H1 (cell line): ENCODE data around the gene MXI1. TPM values are rescaled to one million over a fixed set of nuclear protein-coding genes. Genes with fewer than 3 reads are reported as not detected.

Experiments
- CTCF ChIA-PET: fragments of 300-600 bp; sonication (Branson Sonifier 250); formaldehyde crosslinking; loops from one replicate; lab custom pipeline; 2021; ENCODE audit not compliant: partially characterized antibody; lab: Charles Lee
- POLR2A ChIA-PET: fragments of 300-600 bp; sonication (Branson Sonifier 250); formaldehyde crosslinking; loops from one replicate; lab custom pipeline; 2021; ENCODE audit warnings: inconsistent platforms; ENCODE audit not compliant: partially characterized antibody; lab: Charles Lee
- DNase-seq, 2 experiments: peaks; one replicate each; pipeline versions ENCODE4 v3.0.0 to v3.0.0-alpha.2; 2010 to 2022; ENCODE audit warnings: low spot score in 2 of 2, low read depth in 1 of 2, mixed read lengths in 1 of 2
- FAIRE-seq: peaks from 2 replicates; lab custom pipeline; 2011; peaks lifted over from hg19 to GRCh38; lab: Jason Lieb, UNC
- H2AFZ ChIP-seq: 2 replicates; pipeline ENCODE4 v1.8.1; 2012; ENCODE audit warnings: low read length, inconsistent platforms
- H2AK5ac ChIP-seq: 2 replicates; pipeline ENCODE4 v1.6.1; 2013; ENCODE audit warnings: low read depth, low read length
- H2BK120ac ChIP-seq: replicated peaks from 2 replicates; pipeline ENCODE3; 2013; ENCODE audit warnings: low read depth, low read length, inconsistent platforms
- H2BK12ac ChIP-seq: 2 replicates; pipeline ENCODE4 v1.6.1; 2013; ENCODE audit warnings: low read depth, low read length
- H2BK15ac ChIP-seq: 2 replicates; pipeline ENCODE4 v1.6.1; 2013; ENCODE audit warnings: low read length
- H2BK20ac ChIP-seq: 2 replicates; pipeline ENCODE4 v1.6.1; 2013; ENCODE audit warnings: low read length
- H2BK5ac ChIP-seq: 2 replicates; pipeline ENCODE4 v1.6.1; 2013; ENCODE audit warnings: low read depth, low read length
- H3K14ac ChIP-seq: 2 replicates; pipeline ENCODE4 v1.6.1; 2013; ENCODE audit warnings: inconsistent platforms; ENCODE audit not compliant: insufficient read length
- H3K18ac ChIP-seq: 2 replicates; pipeline ENCODE4 v1.6.1; 2013; ENCODE audit warnings: low read length; ENCODE audit errors: extremely low read depth
- H3K23ac ChIP-seq: 2 replicates; pipeline ENCODE4 v1.6.1; 2013; ENCODE audit warnings: inconsistent platforms; ENCODE audit not compliant: insufficient read length
- H3K23me2 ChIP-seq: 2 replicates; pipeline ENCODE4 v1.6.1; 2013; ENCODE audit warnings: low read depth, low read length
- H3K27ac ChIP-seq: 2 replicates; pipeline ENCODE4 v1.6.1; 2011; ENCODE audit warnings: low read depth, low read length, inconsistent platforms
- H3K27me3 ChIP-seq, 4 experiments: replicated peaks in 1 of 4; 1 replicate in 1 of 4; 2 replicates in 3 of 4; pipeline versions ENCODE4 v1.6.1 to v1.8.1; 2011 to 2013; ENCODE audit warnings: low read length in 3 of 4, mild to moderate bottlenecking in 3 of 4, inconsistent platforms in 2 of 4, mixed read lengths in 2 of 4, moderate library complexity in 1 of 4; ENCODE audit not compliant: control insufficient read depth in 3 of 4, insufficient read depth in 3 of 4; ENCODE audit errors: extremely low read depth in 1 of 4
- H3K36me3 ChIP-seq, 4 experiments: 2 replicates each; pipeline versions ENCODE4 v1.6.1 to v1.8.1; 2011 to 2013; ENCODE audit warnings: mild to moderate bottlenecking in 4 of 4, low read length in 3 of 4, moderate library complexity in 2 of 4, control low read depth in 1 of 4, inconsistent platforms in 1 of 4; ENCODE audit not compliant: insufficient read depth in 4 of 4, control insufficient read depth in 2 of 4
- H3K4ac ChIP-seq: replicated peaks from 2 replicates; pipeline ENCODE3; 2013; ENCODE audit warnings: low read length, low read depth, mixed read lengths, inconsistent platforms; ENCODE audit not compliant: insufficient read length
- H3K4me1 ChIP-seq, 4 experiments: replicated peaks in 1 of 4; 1 replicate in 1 of 4; 2 replicates in 3 of 4; pipeline versions ENCODE4 v1.6.1 to v1.8.1; 2011 to 2013; ENCODE audit warnings: low read length in 3 of 4, inconsistent platforms in 2 of 4, mixed read lengths in 1 of 4; ENCODE audit not compliant: insufficient read depth in 4 of 4, control insufficient read depth in 3 of 4
- H3K4me2 ChIP-seq, 2 experiments: 2 replicates each; pipeline versions ENCODE4 v1.6.1 to v1.8.1; 2011 to 2013; ENCODE audit warnings: low read depth in 2 of 2, low read length in 2 of 2, control low read depth in 1 of 2, inconsistent platforms in 1 of 2, mild to moderate bottlenecking in 1 of 2; ENCODE audit not compliant: insufficient read depth in 1 of 2
- H3K4me3 ChIP-seq, 4 experiments: fragments of 200-600, 300-600 bp in 1 of 4; sonication (generic), shearing (Covaris generic), sonication (Bioruptor Twin) in 1 of 4; 2 replicates each; pipeline versions ENCODE4 v1.5.1 to v1.8.1; 2011 to 2016; ENCODE audit warnings: low read length in 4 of 4, low read depth in 3 of 4, control low read depth in 2 of 4, inconsistent platforms in 2 of 4, mild to moderate bottlenecking in 2 of 4, mixed read lengths in 1 of 4, moderate library complexity in 1 of 4; ENCODE audit not compliant: insufficient read depth in 2 of 4; ENCODE audit errors: extremely low read depth in 1 of 4
- H3K56ac ChIP-seq: replicated peaks from 2 replicates; pipeline ENCODE3; 2013; ENCODE audit warnings: low read depth, mild to moderate bottlenecking, mixed read lengths, low read length, inconsistent platforms; ENCODE audit not compliant: insufficient read length
- H3K79me1 ChIP-seq: 2 replicates; pipeline ENCODE4 v1.6.1; 2013; ENCODE audit warnings: low read depth, low read length, control low read depth
- H3K79me2 ChIP-seq, 2 experiments: 2 replicates each; pipeline versions ENCODE4 v1.6.1 to v1.8.1; 2012 to 2013; ENCODE audit warnings: low read length in 2 of 2, mild to moderate bottlenecking in 2 of 2, inconsistent platforms in 1 of 2; ENCODE audit not compliant: insufficient read depth in 2 of 2, control insufficient read depth in 1 of 2
- H3K9ac ChIP-seq, 4 experiments: replicated peaks in 1 of 4; 1 replicate in 1 of 4; 2 replicates in 3 of 4; pipeline versions ENCODE4 v1.6.1 to v1.8.1; 2011 to 2013; ENCODE audit warnings: low read depth in 3 of 4, low read length in 3 of 4, control low read depth in 2 of 4, mild to moderate bottlenecking in 2 of 4, moderate library complexity in 2 of 4, inconsistent platforms in 1 of 4; ENCODE audit errors: extremely low read depth in 1 of 4
- H3K9me3 ChIP-seq, 2 experiments: 2 replicates each; pipeline versions ENCODE4 v1.6.1 to v1.8.1; 2012 to 2013; ENCODE audit warnings: mild to moderate bottlenecking in 2 of 2, moderate library complexity in 2 of 2, control low read depth in 1 of 2, inconsistent platforms in 1 of 2, low read depth in 1 of 2, low read length in 1 of 2, mixed read lengths in 1 of 2; ENCODE audit not compliant: insufficient read depth in 2 of 2
- H4K20me1 ChIP-seq, 2 experiments: replicated peaks in 1 of 2; 2 replicates each; pipeline versions ENCODE3 to v1.8.1; 2011 to 2013; ENCODE audit warnings: inconsistent platforms in 2 of 2, low read length in 2 of 2, mild to moderate bottlenecking in 1 of 2; ENCODE audit not compliant: insufficient read depth in 2 of 2, control insufficient read depth in 1 of 2
- H4K5ac ChIP-seq: 2 replicates; pipeline ENCODE4 v1.6.1; 2013; ENCODE audit warnings: low read length, low read depth, mixed read lengths, inconsistent platforms; ENCODE audit not compliant: insufficient read length
- H4K8ac ChIP-seq: 2 replicates; pipeline ENCODE4 v1.8.0; 2013; ENCODE audit warnings: mild to moderate bottlenecking, moderate library complexity, low read length, inconsistent platforms; ENCODE audit not compliant: insufficient read depth; ENCODE audit errors: extremely low read depth
- H4K91ac ChIP-seq: replicated peaks from 2 replicates; pipeline ENCODE3; 2013; ENCODE audit warnings: low read length, mixed read lengths, inconsistent platforms; ENCODE audit not compliant: insufficient read length
- CBX5 ChIP-seq: fragments of 300-800, 300-1000 bp; sonication (generic); IDR thresholded peaks from 2 replicates; pipeline ENCODE4 v1.7.1; 2016; ENCODE audit warnings: antibody characterized with exemption, low read length, low read depth
- EGR1 ChIP-seq: IDR thresholded peaks from 2 replicates; pipeline ENCODE4 v1.6.1; 2011; ENCODE audit warnings: low read depth, low read length, borderline replicate concordance
- TAF1 ChIP-seq: IDR thresholded peaks from 2 replicates; pipeline ENCODE4 v1.6.1; 2011; ENCODE audit warnings: mild to moderate bottlenecking, low read depth, low read length
- WGBS, 2 experiments: shearing (Covaris generic) in 1 of 2; methylation state at CpG; one replicate each; pipeline versions ENCODE4 v1.1.6 to v1.1.7; 2013 to 2015; ENCODE audit warnings: low lambda C conversion rate in 2 of 2, mixed read lengths in 2 of 2, inconsistent platforms in 1 of 2, low coverage in 1 of 2, missing lambda C conversion rate in 1 of 2; ENCODE audit not compliant: insufficient replicate concordance in 2 of 2, insufficient coverage in 1 of 2, insufficient read length in 1 of 2; ENCODE audit errors: extremely low coverage in 1 of 2, missing lambda C conversion rate in 1 of 2; 5-methylcytosine and 5-hydroxymethylcytosine counted together
- polyA plus RNA-seq, 7 experiments: library from polyadenylated mRNA; depleted of rRNA in 3 of 7; stranded (reverse) in 5 of 7; unstranded in 2 of 7; fragments of >200 nt in 5 of 7; fragments of 200-250 nt in 2 of 7; gene quantifications; 1 replicate in 5 of 7; 2 replicates in 1 of 7; 4 replicates in 1 of 7; pipeline versions ENCODE4 v1.2.1 to v1.2.3, GENCODE V29; 2011 to 2013; ENCODE audit warnings: missing spikeins in 2 of 7, mixed read lengths in 2 of 7
- total RNA-seq: library from RNA; stranded (reverse); fragmentation: NEBNext Ultra II Directional; extraction: Animal tissue kit (Norgen Biotek cat#: 25700); gene quantifications from 2 replicates; pipeline ENCODE4 v1.2.1, GENCODE V29; 2021
- TF ChIP-seq, protein P1 (sequence below): IDR thresholded peaks from 2 replicates; pipeline ENCODE4 v1.6.1; 2011; ENCODE audit warnings: low read depth, mild to moderate bottlenecking, low read length; ENCODE audit not compliant: insufficient read depth

Gene MXI1
- total and polyA plus RNA-seq, 2 of the 8 experiments (the other 6 are each of a cell fraction or from before 2014, with no cell fraction given) = 5.7 to 8.8 TPM

- no peak overlapping the region for H2BK15ac ChIP-seq
- ChIA-PET POLR2A (interaction anchor here (1.2 kb wide), 1 partner anchor 12 kb away, joined by 3 read pairs; no protein-coding TSS in a partner anchor), CTCF (interaction anchor here (0.6 to 17.9 kb wide), 6 partner anchors 5 to 76 kb away, joined by 3 to 333 read pairs (median 20); partner anchors contain the start of gene MXI1)
- no peak overlapping the region for H2BK5ac ChIP-seq
- DNase-seq (no peak), FAIRE-seq (no peak)
- H3K4me2 ChIP-seq = no peak overlapping the region
- TF ChIP-seq TAF1 (no peak), CBX5 (no peak), EGR1 (no peak)
- TF ChIP-seq, protein P1, sequence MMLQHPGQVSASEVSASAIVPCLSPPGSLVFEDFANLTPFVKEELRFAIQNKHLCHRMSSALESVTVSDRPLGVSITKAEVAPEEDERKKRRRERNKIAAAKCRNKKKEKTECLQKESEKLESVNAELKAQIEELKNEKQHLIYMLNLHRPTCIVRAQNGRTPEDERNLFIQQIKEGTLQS = no peak
- no peak overlapping the region for H3K4ac ChIP-seq
- no peaks in the 10 kb centered on the region for H3K79me2 ChIP-seq
- H3K9me3 ChIP-seq = no peaks in the 10 kb centered on the region
- no peaks in the 10 kb centered on the region for H3K79me1 ChIP-seq
- H3K23me2 ChIP-seq = peaks cover 14% of the 10 kb centered on the region
- no peak overlapping the region for H2BK12ac ChIP-seq
- no peak overlapping the region for H3K14ac ChIP-seq
- no peak overlapping the region for H3K4me3 ChIP-seq
- no peak overlapping the region for H3K56ac ChIP-seq
- H3K18ac ChIP-seq = no peak overlapping the region
- no peak overlapping the region for H2BK20ac ChIP-seq
- H2AFZ ChIP-seq = no peak overlapping the region
- 77% methylated on average over 3 of the region's 3 CpGs; no CpG with 5 or more reads in 1 of the 2 experiments for WGBS, 2 experiments
- no peak overlapping the region for H4K91ac ChIP-seq
- H4K5ac ChIP-seq = no peak overlapping the region
- no peaks in the 10 kb centered on the region for H4K20me1 ChIP-seq
- no peak overlapping the region for H4K8ac ChIP-seq
- H3K9ac ChIP-seq = no peak overlapping the region
- H3K27me3 ChIP-seq = peaks cover 7 to 40% (median 28%) of the 10 kb centered on the region in 4 experiments
- no peak overlapping the region for H3K23ac ChIP-seq
- H3K4me1 ChIP-seq = peaks cover 2 to 5% (median 4%) of the 10 kb centered on the region in 4 experiments; a peak in 6 of 7 replicates
- no peak overlapping the region for H2AK5ac ChIP-seq
- H3K36me3 ChIP-seq = no peaks in the 10 kb centered on the region
- no peak overlapping the region for H3K27ac ChIP-seq
- H2BK120ac ChIP-seq = no peak overlapping the region
Observed at GRCh38 chr10:110214371-110214826, 7.0 kb downstream of the MXI1 start.
